GM19351 (cell line): ENCODE results near the gene ST3GAL2.
"Not testable (repeated sequence)": the region's sequence is repeated elsewhere in the genome, so short reads cannot be mapped to it uniquely, and the experiment has no call there.

Experiments used
- ATAC-seq: cut with Tn5 transposase; IDR thresholded peaks from one replicate; pipeline ENCODE4 v1.9.1; 2021; ENCODE audit warnings: mild to moderate bottlenecking, moderate library complexity; ENCODE audit not compliant: unreplicated experiment

ST3GAL2 gene

GRCh38 chr16:70388006-70388680 lies 50.8 kb downstream of the ST3GAL2 start:
- no peak for ATAC-seq

DNA sequence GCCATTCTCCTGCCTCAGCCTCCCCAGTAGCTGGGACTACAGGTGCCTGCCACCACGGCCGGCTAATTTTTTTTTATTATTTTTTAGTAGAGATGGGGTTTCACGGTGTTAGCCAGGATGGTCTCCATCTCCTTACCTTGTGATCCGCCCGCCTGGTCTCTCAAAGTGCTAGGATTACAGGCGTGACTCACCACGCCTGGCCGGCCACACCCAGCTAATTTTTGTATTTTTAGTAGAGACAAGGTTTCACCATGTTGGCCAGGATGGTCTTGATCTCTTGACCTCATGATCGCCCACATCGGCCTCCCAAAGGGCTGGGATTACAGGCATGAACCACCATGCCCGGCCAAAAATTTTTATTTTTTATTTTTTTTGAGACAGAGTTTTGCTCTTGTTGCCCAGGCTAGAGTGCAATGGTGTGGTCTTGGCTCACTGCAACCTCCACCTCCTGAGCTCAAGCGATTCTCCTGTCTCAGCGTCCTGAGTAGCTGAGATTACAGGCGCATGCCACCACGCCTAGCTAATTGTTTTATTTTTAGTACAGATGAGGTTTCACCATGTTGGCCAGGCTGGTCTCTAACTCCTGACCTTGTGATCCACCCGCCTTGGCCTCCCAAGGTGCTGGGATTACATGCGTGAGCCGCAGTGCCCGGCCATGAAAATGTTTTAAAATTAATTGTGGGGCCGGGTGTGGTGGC lies 52.5 kb downstream of the ST3GAL2 start:
- ATAC-seq, result not testable (repeated sequence)

DNA sequence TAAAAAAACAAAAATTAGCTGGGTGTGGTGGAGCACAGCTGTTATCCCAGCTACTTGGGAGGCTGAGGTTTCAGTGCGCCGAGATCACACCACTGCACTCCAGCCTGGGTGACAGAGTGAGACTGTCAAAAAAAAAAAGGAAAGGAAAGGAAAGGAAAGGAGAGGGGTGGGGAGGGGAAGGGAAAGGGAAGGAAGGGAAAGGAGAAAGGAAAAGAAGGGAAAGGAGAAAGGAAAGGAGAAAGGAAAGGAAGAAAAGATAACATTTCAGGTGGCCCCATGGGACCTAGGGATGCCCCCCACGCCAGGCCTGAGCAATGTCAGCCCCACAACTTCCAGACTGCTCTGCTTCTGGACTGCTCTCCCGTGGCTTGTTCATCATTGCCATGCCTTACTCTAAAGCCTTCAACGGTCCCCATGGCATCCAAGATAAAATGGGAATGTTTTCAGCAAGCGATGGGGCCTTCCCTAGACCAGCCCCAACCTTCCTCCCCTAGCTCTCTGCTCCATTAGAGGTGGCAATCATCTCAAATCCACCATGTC lies 55.4 kb downstream of the ST3GAL2 start:
- no peak for ATAC-seq

DNA sequence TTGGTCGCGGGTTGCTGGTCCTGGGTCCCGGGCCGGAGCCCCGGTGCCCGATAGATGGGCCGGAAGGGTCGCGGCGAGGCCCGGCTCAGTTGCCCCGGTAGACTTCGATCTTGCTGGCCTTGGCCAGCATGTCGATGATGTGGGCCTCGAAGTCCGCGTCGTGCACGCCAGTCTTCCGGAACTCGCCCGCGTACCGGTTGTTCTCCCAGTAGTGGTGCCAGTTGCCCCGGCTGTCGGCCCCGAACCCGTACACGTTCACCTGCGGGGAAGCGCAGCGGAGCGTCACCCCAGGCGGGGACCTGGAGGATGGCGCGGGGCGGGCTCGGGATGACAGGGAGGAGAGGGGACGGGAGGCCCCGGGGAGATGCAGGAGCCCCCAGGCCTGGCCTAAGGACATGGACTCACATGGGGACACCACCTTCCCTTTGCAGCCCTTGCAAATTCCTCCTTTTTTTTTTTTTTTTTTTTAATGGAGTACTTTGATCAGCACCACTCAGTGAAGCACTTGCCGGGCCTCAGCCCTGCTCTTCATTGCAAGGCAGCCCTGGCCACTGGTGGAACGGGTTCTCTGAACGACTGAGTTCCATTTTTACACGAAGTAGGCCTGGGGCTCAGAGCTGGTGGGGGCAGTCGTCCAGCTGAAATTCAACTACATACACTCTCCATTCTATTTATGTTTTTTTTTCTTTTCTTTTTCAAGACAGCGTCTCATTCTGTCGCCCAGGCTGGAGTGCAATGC lies 57.1 kb downstream of the ST3GAL2 start:
- peak; percentile 11 for ATAC-seq

DNA sequence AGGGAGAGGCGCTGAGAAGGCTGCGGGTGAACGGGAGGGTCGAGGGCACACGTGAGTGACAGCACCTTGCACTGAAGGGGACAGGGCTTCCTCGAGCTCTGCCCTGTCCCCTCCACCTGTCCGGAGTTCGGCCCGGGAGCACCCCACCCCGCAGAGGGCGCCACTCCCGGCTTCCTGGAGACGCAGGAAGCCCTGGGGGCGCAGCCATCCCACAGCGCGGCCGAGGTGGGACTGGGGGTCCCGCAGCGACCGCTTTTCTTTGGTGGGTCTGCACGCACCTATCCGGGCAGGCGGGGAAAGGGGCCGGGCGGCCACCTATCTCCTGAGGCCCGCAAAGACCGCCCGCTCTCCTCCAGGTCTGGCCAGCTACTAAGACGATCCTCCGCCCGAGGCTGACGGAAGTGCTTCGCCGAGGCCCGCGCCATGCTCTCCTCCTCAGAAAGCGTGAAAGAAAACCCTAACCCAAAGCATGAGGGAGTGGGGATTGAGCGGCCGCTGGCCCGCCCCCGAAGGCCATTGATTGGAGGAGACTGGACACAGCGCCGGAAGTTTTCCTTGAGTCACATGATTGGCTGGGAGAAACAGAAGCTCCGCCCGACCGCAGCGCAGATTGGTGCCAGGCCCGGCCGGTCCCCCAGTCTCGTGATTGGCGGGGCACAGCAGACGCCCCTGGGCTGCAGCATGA lies 57.8 kb downstream of the ST3GAL2 start:
- peak; percentile 92 for ATAC-seq

GRCh38 chr16:70380248-70380918 lies 58.5 kb downstream of the ST3GAL2 start:
- ATAC-seq, result peak; percentile 8

DNA sequence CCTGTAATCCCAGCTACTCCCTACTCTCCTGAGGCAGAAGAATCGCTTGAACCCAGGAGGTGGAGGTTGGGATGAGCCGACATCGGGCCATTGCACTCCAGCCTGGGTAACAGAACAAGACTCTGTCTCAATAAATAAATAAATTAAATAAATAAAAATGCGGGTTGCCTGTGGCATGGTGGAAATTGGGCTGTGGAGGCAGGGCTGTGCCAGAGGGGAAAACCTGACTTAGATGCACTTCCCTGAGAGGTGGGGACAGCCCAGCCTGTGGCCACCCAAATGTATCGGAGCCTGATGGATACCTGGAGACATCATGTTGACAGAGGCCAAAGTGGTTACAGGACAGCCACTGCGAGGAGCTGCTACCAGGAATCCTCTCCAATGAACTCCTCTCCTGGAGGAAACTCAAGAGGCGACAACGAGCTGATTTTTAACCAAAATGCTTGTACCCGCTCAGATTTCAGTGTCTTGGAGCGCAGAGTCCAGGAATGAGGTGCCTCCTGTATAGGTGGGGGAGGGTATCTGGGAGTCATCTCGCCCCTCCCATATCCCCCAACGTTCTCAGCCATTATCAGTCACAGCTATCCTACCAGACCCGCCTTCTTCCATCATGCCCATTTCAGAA lies 59.9 kb downstream of the ST3GAL2 start:
- no peak for ATAC-seq

DNA sequence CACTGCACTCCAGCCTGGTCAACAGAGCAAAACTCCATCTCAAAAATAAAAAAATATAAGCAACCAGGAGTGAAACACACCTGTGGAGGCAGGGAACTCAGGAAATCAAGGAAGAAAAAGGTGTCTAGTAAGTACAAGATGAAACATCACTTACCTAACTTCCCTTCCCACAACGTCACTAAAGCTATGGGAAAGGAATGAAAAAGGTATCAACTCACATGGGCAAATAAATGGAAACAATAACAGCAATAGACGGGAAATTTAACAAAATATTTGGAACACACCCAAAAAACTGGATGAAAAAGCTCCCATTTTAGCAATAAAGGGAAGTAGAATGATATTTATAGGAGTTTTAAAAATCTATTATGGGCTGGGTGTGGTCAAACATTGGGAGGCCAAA lies 61.1 kb downstream of the ST3GAL2 start:
- no peak for ATAC-seq

DNA sequence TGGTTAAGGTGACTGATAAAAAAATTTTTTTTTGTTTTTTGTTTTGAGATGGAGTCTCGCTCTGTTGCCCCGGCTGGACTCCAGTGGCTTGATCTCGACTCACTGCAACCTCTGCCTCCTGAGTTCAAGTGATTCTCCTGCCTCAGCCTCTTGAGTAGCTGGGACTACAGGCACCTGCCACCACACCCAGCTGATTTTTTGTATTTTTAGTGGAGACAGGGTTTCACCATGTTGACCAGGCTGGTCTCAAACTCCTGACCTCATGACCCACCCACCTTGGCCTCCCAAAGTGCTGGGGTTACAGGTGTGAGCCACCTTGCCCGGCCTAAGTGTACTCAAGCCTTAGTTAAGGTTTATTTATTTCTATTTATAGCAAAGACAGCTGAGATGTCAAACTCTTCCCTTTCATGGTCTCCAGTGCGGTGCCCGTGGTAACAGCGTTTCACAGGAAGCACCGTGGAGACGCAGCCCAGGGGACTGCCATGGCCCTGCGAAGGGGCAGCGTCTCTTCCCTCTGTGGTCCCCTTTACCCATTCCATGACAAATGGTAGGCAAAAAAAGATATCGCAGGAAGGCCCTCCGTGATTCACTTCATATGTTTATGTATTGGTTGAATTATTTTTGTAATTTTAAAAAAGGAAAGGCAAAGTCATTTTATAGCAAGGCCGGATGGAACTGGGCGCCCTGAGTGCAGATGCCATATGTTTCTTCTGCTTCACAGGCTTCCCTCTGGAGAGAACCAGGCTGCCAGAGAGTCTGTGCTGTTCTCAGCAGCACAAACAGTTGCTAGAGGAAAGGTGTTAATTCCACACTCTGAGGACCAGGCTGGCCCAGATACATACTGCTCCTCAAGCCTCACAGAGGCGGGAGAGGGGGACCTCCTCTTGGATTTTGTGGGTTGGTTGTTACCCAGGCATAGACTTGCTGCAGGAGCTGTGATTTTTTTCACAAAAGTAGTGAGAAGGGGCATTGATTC lies 63.0 kb downstream of the ST3GAL2 start:
- no peak for ATAC-seq

GRCh38 chr16:70374213-70374612 lies 64.7 kb downstream of the ST3GAL2 start:
- ATAC-seq, result no peak

DNA sequence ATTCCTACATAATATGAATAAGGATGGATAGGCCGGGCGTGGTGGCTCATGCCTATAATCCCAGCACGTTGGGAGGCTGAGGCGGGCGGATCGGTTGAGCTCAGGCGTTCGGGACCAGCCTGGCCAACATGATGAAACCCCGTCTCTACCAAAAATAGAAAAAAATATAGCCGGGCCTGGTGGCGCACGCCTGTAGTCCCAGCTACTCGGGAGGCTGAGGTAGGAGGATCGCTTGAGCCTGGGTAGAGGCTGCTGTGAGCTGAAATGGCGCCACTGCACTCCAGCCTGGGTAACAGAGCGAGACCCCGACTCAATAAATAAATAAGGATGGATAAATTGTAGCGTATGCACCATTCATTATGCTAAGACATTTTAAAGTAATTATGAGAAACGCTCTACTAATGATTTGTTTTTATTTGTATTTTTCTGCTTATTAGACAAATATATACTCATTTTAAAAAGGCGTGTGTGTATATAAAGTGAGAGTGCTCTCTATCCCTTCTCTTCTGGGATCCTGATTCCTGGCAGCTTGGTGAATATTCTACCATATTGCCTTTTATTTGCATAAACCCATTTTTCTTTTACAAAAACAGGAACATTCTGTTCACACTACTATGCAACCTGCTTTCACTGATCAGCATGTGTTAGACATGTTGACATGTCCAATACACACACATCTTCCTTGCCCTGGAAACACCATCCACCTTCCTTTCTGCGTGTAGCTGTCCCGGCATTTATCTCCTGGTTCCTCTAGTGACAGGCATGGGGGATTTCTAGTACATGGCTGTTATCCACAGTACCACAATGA lies 65.8 kb downstream of the ST3GAL2 start:
- ATAC-seq, result no peak

- no peak for ATAC-seq
These were observed 68.0 kb downstream of the ST3GAL2 start for GRCh38 chr16:70370924-70371323.

- not testable (repeated sequence) for ATAC-seq
These were observed 68.8 kb downstream of the ST3GAL2 start for GRCh38 chr16:70370145-70370544.

DNA sequence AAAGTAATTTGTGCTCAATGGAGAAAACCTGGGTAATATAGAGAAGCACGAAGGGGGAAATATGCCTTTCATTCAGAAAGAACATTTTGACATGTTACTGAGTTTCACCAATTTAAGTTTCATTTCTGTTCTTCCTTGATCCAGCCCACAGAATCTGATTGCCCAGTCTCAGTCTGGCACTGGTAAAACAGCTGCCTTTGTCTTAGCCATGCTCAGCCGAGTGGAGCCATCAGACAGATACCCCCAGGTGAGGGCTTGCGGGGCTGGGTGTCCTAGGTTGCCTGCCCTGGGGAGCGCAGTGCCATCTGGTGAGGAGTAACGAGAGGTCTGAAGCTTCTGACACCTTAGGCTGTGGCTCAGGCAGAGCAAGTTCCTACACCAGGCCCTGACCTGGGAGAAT lies 74.5 kb downstream of the ST3GAL2 start:
- ATAC-seq, result no peak

- no peak for ATAC-seq
These were observed 79.3 kb downstream of the ST3GAL2 start for GRCh38 chr16:70359552-70359951.

GRCh38 chr16:70349783-70350182 lies 89.1 kb downstream of the ST3GAL2 start:
- no peak for ATAC-seq

DNA sequence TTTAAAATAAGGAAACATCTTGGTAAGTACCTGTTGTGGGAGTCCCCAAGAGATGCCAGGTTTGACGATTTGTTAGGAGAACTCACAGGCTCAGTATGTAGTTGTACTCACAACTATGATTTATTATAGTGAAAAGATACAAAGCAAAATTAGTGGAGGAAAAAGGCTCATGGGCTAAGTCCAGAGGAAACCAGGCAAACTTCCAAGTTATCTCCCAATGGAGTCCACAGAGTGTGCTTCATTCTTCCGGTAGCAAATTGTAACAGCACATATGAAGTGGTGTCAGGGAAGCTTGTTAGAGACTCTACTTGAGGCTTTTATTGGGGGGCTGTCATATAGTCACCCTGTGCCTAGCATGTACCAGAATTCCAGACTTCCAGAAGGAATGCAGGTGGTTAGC lies 89.9 kb downstream of the ST3GAL2 start:
- no peak for ATAC-seq

DNA sequence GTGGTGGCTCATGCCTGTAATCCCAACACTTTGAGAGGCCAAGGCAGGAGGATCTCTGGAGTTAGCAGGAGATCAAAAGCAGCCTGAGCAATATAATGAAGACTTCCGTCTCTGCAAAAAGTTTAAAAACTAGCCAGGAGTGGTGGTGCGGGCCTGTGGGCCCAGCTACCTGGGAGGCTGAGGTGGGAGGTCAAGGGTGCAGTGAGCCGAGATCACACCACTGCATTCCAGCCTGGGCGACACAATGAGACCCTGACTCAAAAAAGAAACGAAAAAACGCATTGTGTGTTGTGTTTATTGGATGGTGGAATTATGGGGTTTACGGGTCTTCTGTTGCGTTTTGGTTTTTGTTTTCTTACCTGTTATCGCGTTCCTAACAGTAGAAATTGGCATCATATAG lies 93.1 kb downstream of the ST3GAL2 start:
- no peak for ATAC-seq
